ENCODE data around the gene DEFB110.

DEFB110 gene

DNA sequence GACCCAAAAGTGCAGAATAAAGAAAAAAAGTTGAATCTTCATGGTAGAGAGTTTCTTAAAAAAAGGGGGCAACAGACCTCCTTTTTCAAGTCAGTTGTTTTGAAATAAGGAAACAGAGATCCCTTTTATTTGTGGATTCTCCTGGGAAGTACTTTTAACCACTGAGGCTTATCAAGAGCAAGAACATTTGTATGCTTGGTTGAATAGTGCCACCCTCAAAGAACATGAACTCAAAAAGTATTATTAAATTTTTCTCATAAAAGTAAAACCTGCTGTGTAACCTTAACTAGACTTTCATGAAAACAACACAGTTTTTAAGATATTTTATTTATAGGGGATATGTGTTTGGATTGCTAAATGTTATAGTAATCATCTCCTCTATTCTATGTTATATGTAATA lies at the start of gene DEFB110:
TSS of gene DEFB110 (minus strand) at position 101 of the 400 bp plus-strand sequence. CDS start at position 42, 59 bp downstream.
- in situ Hi-C loops (cut with HindIII; ENCODE audit: low sequenced_read_pairs) = no loop called here

DNA sequence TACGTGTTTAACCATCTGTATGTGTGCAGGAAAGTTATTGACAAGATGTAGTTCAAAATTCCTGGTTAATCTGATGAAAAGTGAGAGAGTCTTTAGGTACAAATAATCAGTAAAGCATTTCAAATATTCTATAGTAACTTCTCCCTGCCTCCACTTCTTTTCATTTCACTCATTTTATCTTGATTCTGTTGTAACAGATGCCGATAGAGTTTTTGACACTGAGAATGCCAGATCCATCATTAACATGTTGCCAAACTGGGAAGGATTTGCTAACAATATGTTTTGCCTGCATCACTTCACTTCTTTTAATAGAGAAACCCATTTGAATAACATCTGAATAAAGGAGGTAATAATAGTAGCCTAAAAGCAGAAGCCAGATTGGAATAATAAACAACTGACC lies 48.3 kb upstream of the DEFB110 start:
- in situ Hi-C loops (cut with HindIII; ENCODE audit: low sequenced_read_pairs) = no loop called here

DNA sequence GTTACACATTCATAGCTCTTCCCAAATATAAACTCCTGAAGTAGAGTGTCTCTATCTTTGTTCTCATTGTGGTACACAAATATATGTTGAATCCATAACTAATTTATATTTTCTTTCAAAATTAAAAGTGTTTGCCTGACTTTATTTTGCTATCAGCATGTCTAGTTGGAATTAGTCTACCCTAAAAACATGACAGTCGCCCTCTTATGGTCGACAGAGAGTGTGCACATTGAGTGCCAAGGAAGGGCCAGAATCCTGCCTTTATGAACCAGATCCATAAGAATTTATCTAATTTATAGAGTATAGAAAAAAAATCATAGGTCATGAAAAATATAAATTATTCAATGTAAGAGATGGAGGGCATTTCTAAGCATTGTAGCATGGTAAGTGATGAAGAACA lies 40.3 kb upstream of the DEFB110 start:
- in situ Hi-C loops (cut with HindIII; ENCODE audit: low sequenced_read_pairs) = no loop called here

DNA sequence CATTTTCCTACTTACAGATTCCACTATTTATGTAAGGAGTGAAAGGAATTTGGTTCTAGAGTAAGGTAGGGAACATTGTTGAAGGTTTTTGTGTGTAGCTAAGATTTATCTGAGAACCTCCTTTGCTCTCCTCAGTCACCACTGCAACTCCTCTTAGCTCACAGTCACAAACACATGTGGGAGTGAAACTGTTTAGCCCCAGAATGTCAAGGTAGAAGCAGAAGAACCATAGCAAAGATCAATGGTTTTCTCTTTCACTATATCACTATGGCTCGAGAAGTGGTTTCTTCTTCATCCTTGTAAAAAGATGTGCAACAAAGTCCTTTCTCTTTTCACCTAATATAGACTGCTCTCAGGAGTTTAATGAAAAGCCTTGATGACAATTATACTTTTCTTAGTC lies 34.4 kb upstream of the DEFB110 start:
- in situ Hi-C loops (cut with HindIII; ENCODE audit: low sequenced_read_pairs) = no loop called here

DNA sequence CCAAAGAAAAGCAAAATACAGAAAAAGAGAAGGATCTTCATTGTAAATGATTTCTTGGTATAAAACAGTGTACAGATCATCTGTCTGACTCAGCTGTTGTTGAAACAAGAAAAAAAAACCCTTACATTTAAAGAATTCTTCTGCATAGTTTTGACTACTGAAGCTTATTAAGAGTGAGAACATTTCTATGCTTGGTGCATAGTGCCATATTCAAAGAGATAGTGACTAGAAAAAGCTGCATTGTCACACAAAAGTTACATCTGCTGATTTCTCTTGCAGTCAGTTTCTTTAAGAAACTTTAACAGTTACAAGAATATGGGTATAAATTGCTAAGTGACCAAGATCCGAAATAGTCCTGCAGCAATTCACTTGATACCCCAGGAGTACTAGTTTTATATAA lies 28.0 kb upstream of the DEFB110 start, which contains the start of gene DEFB112:
TSS of gene DEFB112 (minus strand) at position 101 of the 400 bp plus-strand sequence. CDS start at position 41, 60 bp downstream.
- in situ Hi-C loops (cut with HindIII; ENCODE audit: low sequenced_read_pairs) = no loop called here

DNA sequence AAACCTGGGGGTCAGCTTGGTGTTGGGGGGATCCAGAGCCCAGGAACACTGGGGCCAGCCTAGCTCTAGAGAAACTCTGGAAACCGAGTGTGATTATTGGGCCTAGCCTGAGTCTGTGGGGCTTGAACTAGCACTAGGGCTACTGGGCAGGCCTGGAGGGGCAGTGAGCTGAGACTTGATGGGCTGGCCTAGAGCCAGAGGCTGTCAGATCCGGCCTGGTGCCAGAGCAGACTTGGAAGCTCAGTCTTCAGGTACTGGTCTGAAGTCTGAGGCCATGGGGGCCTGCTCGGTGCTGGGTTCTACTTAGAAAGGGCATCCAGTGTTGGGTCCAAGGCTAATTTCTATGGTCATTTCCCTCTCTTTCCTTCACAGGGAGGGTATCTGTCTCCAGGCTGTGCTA lies 25.2 kb upstream of the DEFB110 start:
- in situ Hi-C loops (cut with HindIII; ENCODE audit: low sequenced_read_pairs) = no loop called here

DNA sequence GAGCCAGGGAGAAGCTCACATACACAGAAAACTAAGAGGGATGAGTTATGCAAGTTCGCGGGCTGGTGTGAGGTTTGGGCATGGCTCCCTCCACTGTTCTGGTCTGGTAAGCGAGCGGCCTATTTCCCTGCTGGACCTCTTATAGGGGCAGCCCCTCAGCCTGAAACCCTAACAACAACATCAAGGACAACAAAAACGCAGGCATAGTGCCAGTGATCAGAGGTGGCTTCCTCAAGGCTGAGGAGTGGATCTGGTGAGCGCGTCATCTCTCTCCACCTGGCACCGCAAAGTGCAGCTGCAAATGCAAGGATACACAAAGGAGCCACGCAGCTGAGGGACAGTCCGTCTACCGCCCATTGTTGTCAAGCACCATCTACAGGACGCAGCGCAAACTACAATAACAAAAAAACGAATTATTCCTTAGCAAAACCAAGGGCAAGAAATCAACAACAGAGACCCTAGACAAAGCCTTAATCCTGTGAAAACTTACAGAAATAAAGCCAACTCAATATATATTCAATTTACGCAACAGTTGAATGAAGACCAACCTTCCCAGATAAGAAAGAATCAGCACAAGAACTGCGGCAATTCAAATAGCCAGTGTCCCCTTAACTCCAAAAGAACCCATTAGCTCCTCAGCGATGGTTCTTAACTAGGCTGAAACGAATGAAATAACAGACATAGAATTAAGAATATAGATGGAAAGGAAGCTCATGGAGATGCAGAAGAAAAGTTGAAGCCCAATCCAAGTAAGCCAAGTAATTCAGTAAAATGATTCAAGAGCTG lies 9.2 kb upstream of the DEFB110 start:
- in situ Hi-C loops (cut with HindIII; ENCODE audit: low sequenced_read_pairs) = no loop called here

DNA sequence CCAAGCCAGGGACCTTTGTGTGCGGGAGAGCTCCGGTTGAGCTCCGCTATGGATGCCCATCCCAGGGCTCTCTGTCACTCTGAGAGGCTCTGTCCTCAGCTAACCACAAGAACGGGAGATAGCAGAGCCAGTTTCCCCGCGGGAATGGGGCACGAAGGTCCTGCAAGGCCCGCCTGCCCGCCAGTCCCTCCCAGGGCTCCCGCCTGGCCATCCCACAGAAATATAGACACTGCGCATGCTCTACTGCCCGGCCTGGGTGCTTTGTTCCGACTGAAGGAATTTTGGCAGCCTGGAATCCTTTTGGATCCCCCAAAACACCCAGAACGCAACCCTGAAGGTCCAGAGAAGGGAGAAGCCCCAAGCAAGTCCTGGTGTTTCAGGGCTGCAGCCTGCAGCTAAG lies 8.6 kb upstream of the DEFB110 start:
- in situ Hi-C loops (cut with HindIII; ENCODE audit: low sequenced_read_pairs) = no loop called here

DNA sequence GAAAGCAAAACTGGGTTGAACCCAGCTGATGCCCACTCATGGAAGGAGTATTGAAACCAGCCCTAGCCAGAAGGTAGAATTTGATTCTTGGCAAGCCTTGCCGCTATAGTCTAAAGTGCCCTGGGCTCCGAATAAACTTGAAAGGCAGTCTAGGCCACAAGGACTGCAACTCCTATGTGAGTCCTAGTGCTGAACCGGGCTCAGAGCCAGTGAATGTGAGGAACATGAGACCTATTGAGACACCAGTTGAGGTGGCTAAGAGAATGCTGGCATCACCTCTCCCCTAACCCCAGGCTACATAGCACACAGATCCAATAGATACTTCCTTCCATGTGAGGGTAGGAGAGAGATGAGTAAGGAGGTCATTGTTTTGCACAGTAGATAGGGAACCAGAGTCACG lies 3.5 kb upstream of the DEFB110 start:
- in situ Hi-C loops (cut with HindIII; ENCODE audit: low sequenced_read_pairs) = no loop called here

DNA sequence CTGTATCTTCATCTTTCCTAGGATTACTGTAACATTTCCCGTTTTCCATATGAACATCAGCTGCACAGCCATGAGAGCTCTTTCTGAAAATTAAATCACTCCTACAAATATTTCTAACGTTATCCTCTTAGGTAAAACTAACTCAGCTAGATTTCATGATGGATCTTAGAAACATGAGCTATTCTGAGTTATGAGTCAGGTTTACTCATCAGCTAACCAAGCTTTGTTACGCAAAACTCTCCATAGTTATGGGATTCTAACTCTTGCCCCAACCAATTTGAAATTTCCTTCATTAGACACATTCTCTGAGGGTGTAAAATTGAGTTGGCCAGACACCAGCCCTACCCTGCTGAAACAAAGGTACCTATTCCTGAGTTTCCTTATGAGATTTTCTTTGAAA lies 14.0 kb downstream of the DEFB110 start:
- in situ Hi-C loops (cut with HindIII; ENCODE audit: low sequenced_read_pairs) = no loop called here

DNA sequence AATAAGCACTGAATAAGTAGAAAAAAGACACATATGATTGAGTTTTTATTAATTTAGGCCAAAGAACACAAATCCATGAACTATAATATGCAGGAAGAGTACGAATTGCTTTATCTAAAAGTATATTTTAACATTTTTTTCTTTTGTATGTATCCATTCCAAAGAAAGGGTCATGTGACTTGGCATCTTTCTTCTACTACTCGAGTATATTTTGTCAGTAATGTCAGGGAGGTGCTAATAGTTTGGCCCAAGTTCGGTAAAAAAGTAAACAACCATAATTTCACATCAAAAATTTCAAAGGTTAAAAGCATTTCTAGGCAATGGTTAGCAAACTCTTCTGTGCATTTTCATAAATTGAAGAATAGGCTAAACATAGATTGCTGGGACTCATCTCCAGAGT lies 18.7 kb downstream of the DEFB110 start:
- in situ Hi-C loops (cut with HindIII; ENCODE audit: low sequenced_read_pairs) = no loop called here

DNA sequence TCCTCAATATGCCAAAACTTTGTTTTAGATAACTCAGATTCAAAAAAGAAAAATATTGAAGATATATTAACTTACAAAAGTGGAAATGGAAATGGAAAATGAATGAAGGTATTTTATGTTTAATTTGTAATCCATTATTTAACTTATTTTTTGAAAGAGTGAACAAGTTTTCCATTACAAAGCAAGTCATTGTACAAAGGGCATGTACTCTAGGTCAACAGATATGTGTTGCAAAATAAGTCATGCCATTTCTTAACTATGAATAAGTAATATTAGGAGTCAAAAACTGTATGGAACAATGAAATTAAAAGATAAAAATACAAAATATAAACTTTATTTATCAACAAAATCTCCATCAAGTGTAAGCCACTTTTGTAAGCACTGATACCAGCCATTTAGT lies 26.5 kb downstream of the DEFB110 start:
- in situ Hi-C loops (cut with HindIII; ENCODE audit: low sequenced_read_pairs) = no loop called here

DNA sequence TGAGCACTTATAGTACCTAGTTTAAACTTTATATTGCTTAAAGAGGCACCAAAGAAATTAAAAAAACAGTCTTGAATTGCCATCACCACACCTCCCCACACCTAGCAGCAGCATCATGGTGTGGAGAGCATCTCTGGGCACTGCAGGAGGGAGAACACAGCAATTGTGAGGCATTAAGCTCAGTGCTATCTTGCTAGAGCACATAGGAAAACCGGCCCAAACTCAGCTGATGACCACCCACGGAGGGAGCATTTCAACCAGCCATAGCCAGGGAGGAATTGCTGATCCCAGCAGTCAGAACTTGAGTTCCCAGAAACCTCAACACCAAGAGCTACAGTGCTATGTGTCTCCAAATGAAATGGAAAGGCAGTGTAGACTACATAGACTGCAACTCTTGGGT lies 32.9 kb downstream of the DEFB110 start:
- in situ Hi-C loops (cut with HindIII; ENCODE audit: low sequenced_read_pairs) = no loop called here

DNA sequence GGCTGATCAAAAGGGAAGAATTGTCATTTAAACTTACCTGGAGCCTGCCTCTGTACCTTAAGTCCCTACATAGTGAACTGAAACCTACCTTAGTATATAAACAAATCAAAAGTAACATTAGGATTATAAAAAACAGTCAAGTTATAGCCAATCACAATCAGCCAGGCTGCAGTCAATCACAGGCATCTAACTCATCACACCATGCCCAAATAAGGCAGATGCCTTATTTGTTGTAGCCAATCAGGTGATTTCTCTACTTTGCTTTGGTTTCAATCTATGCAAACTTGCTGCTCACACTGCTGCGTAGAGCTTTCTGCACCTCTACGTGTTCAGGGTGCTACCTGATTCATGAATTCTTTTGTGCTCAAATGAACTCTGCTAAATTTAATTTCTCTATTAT lies 34.0 kb downstream of the DEFB110 start:
- in situ Hi-C loops (cut with HindIII; ENCODE audit: low sequenced_read_pairs) = no loop called here

DNA sequence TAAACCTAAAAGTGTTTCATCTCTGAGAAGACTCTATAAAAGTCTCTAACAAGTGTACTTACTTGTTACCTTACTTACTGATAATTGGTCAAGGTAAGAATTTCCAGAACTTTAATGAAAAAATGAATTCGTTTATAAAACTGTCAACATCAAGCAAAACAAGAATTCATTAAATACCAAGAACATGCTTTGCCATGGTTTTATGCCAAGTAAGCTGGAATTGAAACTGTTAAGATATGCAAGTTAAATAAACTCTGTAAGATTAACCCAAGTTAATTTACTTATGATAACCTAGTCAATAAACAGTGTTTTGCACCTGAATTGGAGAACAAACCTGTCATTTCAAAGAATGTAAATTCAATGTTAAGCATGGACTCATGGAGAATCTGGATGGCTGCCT lies 35.2 kb downstream of the DEFB110 start:
- in situ Hi-C loops (cut with HindIII; ENCODE audit: low sequenced_read_pairs) = no loop called here

DNA sequence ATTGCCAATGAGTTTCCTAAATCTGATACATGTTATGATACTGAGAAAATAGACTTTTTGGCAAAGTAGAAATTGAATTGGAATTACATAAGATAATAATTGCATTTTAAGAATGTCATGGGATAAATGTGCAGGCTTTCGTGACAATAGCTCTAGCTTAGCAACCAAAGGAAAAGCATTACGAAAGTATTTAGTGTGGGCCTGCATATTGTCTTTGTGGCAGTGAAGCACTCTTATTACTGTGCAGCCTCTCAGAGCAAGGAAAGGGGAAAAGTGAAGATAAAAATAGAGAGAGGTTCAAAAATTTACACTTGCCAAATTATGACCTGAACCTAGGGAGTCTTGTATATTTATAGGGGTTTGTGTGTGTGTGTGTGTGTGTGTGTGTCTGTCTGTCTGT lies 39.7 kb downstream of the DEFB110 start:
- in situ Hi-C loops (cut with HindIII; ENCODE audit: low sequenced_read_pairs) = no loop called here

DNA sequence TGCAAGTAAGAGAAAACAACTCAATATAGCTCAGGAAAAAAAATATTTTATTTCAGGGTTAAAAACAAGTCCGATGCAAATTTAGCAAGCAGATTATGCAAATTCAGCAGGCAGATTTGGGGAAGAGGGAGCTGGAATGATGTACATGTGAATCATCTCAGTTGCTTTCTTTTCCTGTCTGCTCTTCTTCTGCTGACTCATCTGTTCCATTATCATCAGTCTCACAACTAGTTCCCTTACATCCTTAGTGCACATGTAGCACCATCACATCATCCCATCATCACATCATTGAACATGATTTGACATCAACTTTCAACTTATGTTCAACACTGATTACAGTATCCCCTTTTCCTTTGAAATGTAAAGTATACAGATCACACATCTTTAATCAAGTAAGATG lies 40.9 kb downstream of the DEFB110 start:
- in situ Hi-C loops (cut with HindIII; ENCODE audit: low sequenced_read_pairs) = no loop called here

DNA sequence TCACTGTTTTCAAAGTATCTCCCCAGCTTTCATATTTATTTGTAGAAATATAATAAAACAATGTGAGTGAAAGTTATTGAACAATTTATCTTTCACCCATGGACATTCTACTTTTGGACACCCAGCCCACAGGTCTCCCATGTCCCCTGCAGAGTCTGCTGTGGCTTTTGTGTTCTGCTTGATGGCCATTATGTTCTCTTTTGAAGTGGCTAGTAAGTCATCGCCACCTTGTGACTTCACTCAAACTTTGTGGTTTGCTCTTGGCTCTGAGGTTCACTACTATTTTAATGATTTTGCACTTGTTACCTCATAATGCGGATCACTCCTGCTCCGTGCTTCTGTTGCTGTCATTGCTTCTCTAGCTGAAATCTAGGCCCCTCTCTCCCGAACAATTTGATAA lies 42.2 kb downstream of the DEFB110 start:
- in situ Hi-C loops (cut with HindIII; ENCODE audit: low sequenced_read_pairs) = no loop called here

DNA sequence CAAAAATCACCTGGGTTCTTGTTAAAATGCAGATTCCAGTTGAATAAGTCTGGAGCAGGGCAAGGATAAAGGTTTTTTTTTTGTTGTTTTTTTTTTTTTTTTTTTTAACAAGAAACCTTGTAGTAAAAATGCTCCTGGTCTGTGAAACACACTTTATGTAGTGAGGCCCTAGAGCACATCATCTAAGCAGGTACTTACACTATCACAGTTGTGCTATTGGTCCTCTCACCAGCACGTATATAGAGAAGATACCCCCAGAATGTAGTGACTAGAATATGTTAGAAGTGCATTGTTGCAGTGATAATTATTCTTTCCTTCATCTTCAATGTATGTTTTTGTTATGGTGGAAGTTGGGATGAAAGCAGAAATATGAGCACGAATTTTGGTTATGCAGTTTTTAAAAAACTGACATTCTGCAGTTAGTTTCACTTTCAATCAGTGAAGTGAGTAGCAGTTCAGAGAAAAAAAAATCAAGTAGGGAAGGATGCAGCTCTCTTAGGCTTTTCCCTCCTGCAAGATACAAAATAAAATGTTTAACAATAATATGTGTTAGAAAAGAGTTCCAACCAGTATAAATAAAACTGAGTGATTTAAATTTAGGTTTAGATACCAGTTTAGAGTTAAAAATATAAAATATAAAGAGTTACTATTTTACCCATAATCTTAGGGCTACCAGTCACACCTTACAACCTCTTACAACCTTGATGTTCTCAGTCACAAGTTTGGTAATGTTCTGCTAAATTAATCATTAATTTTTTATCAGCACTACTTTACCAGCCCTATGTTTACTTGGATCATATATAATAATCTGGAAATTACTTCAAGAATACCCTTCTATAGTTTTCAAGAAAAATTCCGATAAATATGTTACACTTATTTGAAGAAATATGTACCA lies 43.2 kb downstream of the DEFB110 start:
- in situ Hi-C loops (cut with HindIII; ENCODE audit: low sequenced_read_pairs) = no loop called here

DNA sequence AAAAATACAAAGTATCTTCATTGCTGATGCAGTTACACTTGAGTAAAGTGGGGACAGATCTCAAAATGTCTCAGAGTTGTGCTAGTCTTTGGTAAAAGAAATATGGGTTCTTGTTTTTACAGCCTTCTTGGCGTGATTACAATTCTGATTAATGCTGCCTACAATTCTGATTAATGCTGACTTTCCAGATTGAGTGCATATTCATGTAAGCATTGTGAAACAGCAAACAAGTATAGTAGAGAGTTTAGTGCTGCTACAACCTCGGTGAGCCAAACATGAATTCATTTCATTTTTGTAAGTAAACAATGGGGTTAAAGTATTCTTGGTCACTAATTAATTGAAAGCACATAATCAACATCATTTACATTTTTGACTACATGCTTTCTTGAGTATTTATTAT lies 52.2 kb downstream of the DEFB110 start, which contains the start of gene DEFB113:
TSS of gene DEFB113 (minus strand) at position 21 of the 400 bp plus-strand sequence. CDS start at position 21, 0 bp downstream.
- in situ Hi-C loops (cut with HindIII; ENCODE audit: low sequenced_read_pairs) = loop anchor here (5.0 kb wide), 1 partner anchor 42 kb away; no protein-coding TSS in a partner anchor

Data from endothelial cell of hepatic sinusoid (primary cell).